Activated T-cell treated with anti-CD3 and anti-CD28 coated beads for 1 hour (primary cell): ENCODE measurements around the gene TACC2.
"Not testable (repeated sequence)": the region's sequence is repeated elsewhere in the genome, so short reads cannot be mapped to it uniquely, and the experiment has no call there.

ENCODE experiments used
- DNase-seq: peaks from one replicate; pipeline ENCODE4 v3.0.0-alpha.2; 2020; ENCODE audit warnings: low read depth

TACC2 gene

GRCh38 chr10:122197611-122198222, 208.8 kb downstream of the TACC2 start:
- DNase-seq, result no peak

GRCh38 chr10:122198631-122199030, 209.7 kb downstream of the TACC2 start:
- no peak for DNase-seq

GRCh38 chr10:122199070-122199469, 210.1 kb downstream of the TACC2 start:
- DNase-seq, result no peak

- no peak for DNase-seq
These were observed 210.7 kb downstream of the TACC2 start for GRCh38 chr10:122199689-122200088.

GRCh38 chr10:122201401-122201800, 212.4 kb downstream of the TACC2 start:
- no peak for DNase-seq

- not testable (repeated sequence) for DNase-seq
These were observed 214.2 kb downstream of the TACC2 start for GRCh38 chr10:122203180-122203579.

GRCh38 chr10:122204691-122205489, 215.9 kb downstream of the TACC2 start:
- no peak for DNase-seq

- no peak for DNase-seq
These were observed 217.6 kb downstream of the TACC2 start for GRCh38 chr10:122206471-122207065.

GRCh38 chr10:122207163-122207562, 218.2 kb downstream of the TACC2 start:
- DNase-seq, result no peak

GRCh38 chr10:122207596-122207995, 218.6 kb downstream of the TACC2 start:
- no peak for DNase-seq

GRCh38 chr10:122208571-122209430, 219.8 kb downstream of the TACC2 start:
- DNase-seq, result no peak

GRCh38 chr10:122210481-122211265, 221.7 kb downstream of the TACC2 start:
- DNase-seq, result no peak

GRCh38 chr10:122213364-122213763, 224.4 kb downstream of the TACC2 start:
- no peak for DNase-seq

- no peak for DNase-seq
These were observed 224.8 kb downstream of the TACC2 start for GRCh38 chr10:122213766-122214165.

- no peak for DNase-seq
These were observed 227.1 kb downstream of the TACC2 start for GRCh38 chr10:122216047-122216446.

GRCh38 chr10:122219340-122219739, 230.4 kb downstream of the TACC2 start:
- no peak for DNase-seq

- no peak for DNase-seq
These were observed 231.8 kb downstream of the TACC2 start for GRCh38 chr10:122220736-122221135.

- no peak for DNase-seq
These were observed 233.0 kb downstream of the TACC2 start for GRCh38 chr10:122221958-122222357.

- DNase-seq, result no peak
These were observed 233.7 kb downstream of the TACC2 start for GRCh38 chr10:122222638-122223037.

- no peak for DNase-seq
These were observed 235.2 kb downstream of the TACC2 start for GRCh38 chr10:122224159-122224558.

GRCh38 chr10:122225330-122225729, 236.4 kb downstream of the TACC2 start:
- DNase-seq, result no peak
